KMS-11 (cell line): ENCODE results near the gene ZNF561.
"Not testable (repeated sequence)": the region's sequence is repeated elsewhere in the genome, so short reads cannot be mapped to it uniquely, and the experiment has no call there.

Source experiments
- H2AFZ ChIP-seq: fragments of 200-600 bp; sonication (generic); 2 replicates; pipeline ENCODE4 v1.6.1; 2016; ENCODE audit warnings: antibody characterized with exemption, mixed run types, low read depth
- H3K27ac ChIP-seq: fragments of 200-600 bp; sonication (generic); 2 replicates; pipeline ENCODE4 v1.6.1; 2016; ENCODE audit warnings: mild to moderate bottlenecking, mixed run types
- H3K27me3 ChIP-seq: fragments of 200-600 bp; sonication (generic); 2 replicates; pipeline ENCODE4 v1.6.1; 2017; ENCODE audit warnings: mild to moderate bottlenecking, low read depth, mixed run types, moderate library complexity; ENCODE audit not compliant: insufficient read depth
- H3K36me3 ChIP-seq: fragments of 200-600 bp; sonication (generic); 2 replicates; pipeline ENCODE4 v1.6.1; 2017; ENCODE audit warnings: mild to moderate bottlenecking, mixed run types; ENCODE audit not compliant: insufficient read depth
- H3K4me1 ChIP-seq: fragments of 200-600 bp; sonication (generic); 2 replicates; pipeline ENCODE4 v1.6.1; 2016; ENCODE audit warnings: mild to moderate bottlenecking, low read depth, mixed run types; ENCODE audit not compliant: poor library complexity, severe bottlenecking
- H3K4me2 ChIP-seq: fragments of 200-600 bp; sonication (generic); 2 replicates; pipeline ENCODE4 v1.7.0; 2016; ENCODE audit warnings: mild to moderate bottlenecking, mixed run types
- H3K4me3 ChIP-seq: fragments of 200-600 bp; sonication (generic); IDR thresholded peaks from 2 replicates; pipeline ENCODE4 v1.6.1; 2017; ENCODE audit warnings: low read depth, low read length, mixed read lengths; ENCODE audit not compliant: insufficient read depth
- H3K79me2 ChIP-seq: fragments of 200-600 bp; sonication (generic); 2 replicates; pipeline ENCODE4 v1.6.1; 2016; ENCODE audit warnings: low read depth, mixed run types; ENCODE audit not compliant: insufficient read depth
- H3K9ac ChIP-seq: fragments of 200-600 bp; sonication (generic); 2 replicates; pipeline ENCODE4 v1.6.1; 2016; ENCODE audit warnings: mild to moderate bottlenecking, mixed run types
- H4K20me1 ChIP-seq: fragments of 200-600 bp; sonication (generic); 2 replicates; pipeline ENCODE4 v1.6.1; 2016; ENCODE audit warnings: mild to moderate bottlenecking, mixed run types; ENCODE audit not compliant: insufficient read depth
- CTCF ChIP-seq: fragments of 200-600 bp; sonication (generic); conservative IDR thresholded peaks from 2 replicates; pipeline ENCODE4 v1.6.1; 2017; ENCODE audit warnings: low read depth, mild to moderate bottlenecking, antibody characterized with exemption, low read length, moderate library complexity, mixed read lengths

ZNF561 gene

GRCh38 chr19:9621156-9622037 is at the start of gene ZNF561:
Gene ZNF561, minus strand, starts transcription at chr19:9621232. Its CDS starts 1,776 bp downstream, at chr19:9619456.
- Histone ChIP-seq H3K36me3 (no peaks in the 10 kb centered on the region; the same call in 1 of the 2 replicates), H3K4me3 (peak within 1 kb of the TSS; percentile 33), H3K79me2 (peaks cover 5% of the 10 kb centered on the region; the same call in 1 of the 2 replicates), H3K27me3 (no peaks in the 10 kb centered on the region), H2AFZ (peak within 1 kb of the TSS; percentile 95), H3K9ac (peak within 1 kb of the TSS; percentile 88), H3K4me1 (peaks cover 9% of the 10 kb centered on the region), H3K27ac (peak within 1 kb of the TSS; percentile 90), H4K20me1 (no peaks in the 10 kb centered on the region), H3K4me2 (peak within 1 kb of the TSS; percentile 64)
- no peak for TF ChIP-seq CTCF

- no peak overlapping the region for H2AFZ ChIP-seq
- H3K27ac ChIP-seq, result no peak overlapping the region
- H3K4me1 ChIP-seq, result no peaks in the 10 kb centered on the region
- H3K36me3 ChIP-seq, result 0 out of 2 replicates have a peak, but pooled peaks cover 4% of the 10 kb centered on the region
- H3K79me2 ChIP-seq, result peaks cover 67% of the 10 kb centered on the region
- H3K27me3 ChIP-seq, result no peaks in the 10 kb centered on the region
- no peaks in the 10 kb centered on the region for H4K20me1 ChIP-seq
- no peak overlapping the region for H3K9ac ChIP-seq
- no peak overlapping the region for H3K4me3 ChIP-seq
- H3K4me2 ChIP-seq, result no peak overlapping the region
- TF ChIP-seq CTCF, result no peak
These were observed 47.5 kb upstream of the ZNF561 start for GRCh38 chr19:9668544-9668943.

- no peaks in the 10 kb centered on the region for H3K27me3 ChIP-seq
- H3K79me2 ChIP-seq, result peaks cover 68% of the 10 kb centered on the region; the same call in 1 of the 2 replicates
- 0 out of 2 replicates have a peak, but pooled peaks cover 4% of the 10 kb centered on the region for H3K36me3 ChIP-seq
- no peaks in the 10 kb centered on the region for H4K20me1 ChIP-seq
- H3K4me3 ChIP-seq, result no peak overlapping the region
- no peaks in the 10 kb centered on the region for H3K4me1 ChIP-seq
- TF ChIP-seq CTCF, result no peak
- no peak overlapping the region for H2AFZ ChIP-seq
- H3K9ac ChIP-seq, result no peak overlapping the region
- no peak overlapping the region for H3K27ac ChIP-seq
- H3K4me2 ChIP-seq, result no peak overlapping the region
These were observed 46.9 kb upstream of the ZNF561 start for GRCh38 chr19:9667898-9668297.

GRCh38 chr19:9658769-9659168 is 37.7 kb upstream of the ZNF561 start:
- no peak for TF ChIP-seq CTCF
- Histone ChIP-seq H3K4me3 (no peak overlapping the region), H3K79me2 (peaks cover 15% of the 10 kb centered on the region; the same call in 1 of the 2 replicates), H3K4me1 (no peaks in the 10 kb centered on the region), H3K4me2 (no peak overlapping the region), H4K20me1 (no peaks in the 10 kb centered on the region), H3K27ac (no peak overlapping the region), H3K36me3 (peaks cover 4% of the 10 kb centered on the region; the same call in 1 of the 2 replicates), H3K27me3 (no peaks in the 10 kb centered on the region), H3K9ac (no peak overlapping the region), H2AFZ (no peak overlapping the region)

GRCh38 chr19:9653066-9653555 is 32.1 kb upstream of the ZNF561 start:
- H3K9ac ChIP-seq, H3K36me3 ChIP-seq, H3K27me3 ChIP-seq, H4K20me1 ChIP-seq, H3K4me3 ChIP-seq, H3K79me2 ChIP-seq, H3K4me1 ChIP-seq, H2AFZ ChIP-seq, H3K27ac ChIP-seq, H3K4me2 ChIP-seq: not testable (repeated sequence)

- not testable (repeated sequence) for H2AFZ ChIP-seq, H4K20me1 ChIP-seq, H3K79me2 ChIP-seq, H3K4me3 ChIP-seq, H3K27ac ChIP-seq, H3K4me2 ChIP-seq, H3K27me3 ChIP-seq, H3K9ac ChIP-seq, H3K4me1 ChIP-seq, H3K36me3 ChIP-seq
These were observed 30.4 kb upstream of the ZNF561 start for GRCh38 chr19:9651464-9651863.
